ENCODE data around the gene PITHD1. TPM values are rescaled to one million over a fixed set of nuclear protein-coding genes. Genes with fewer than 3 reads are reported as not detected.
"Not testable (repeated sequence)": the region's sequence is repeated elsewhere in the genome, so short reads cannot be mapped to it uniquely, and the experiment has no call there.

Gene PITHD1
- total RNA-seq, 1 donor from 2014 or later, result 53.2 TPM

- Histone ChIP-seq H3K9me3 (ENCODE audit: control insufficient read depth in 3 of 3, low read length in 3 of 3) (no peaks in the 10 kb centered on the region), H3K27ac (ENCODE audit: low read depth, low read length) (peak within 1 kb of the TSS; percentile 54), H3K27me3 (ENCODE audit: control insufficient read depth in 3 of 3, insufficient read depth in 3 of 3, low read length in 3 of 3) (no peaks in the 10 kb centered on the region), H3K4me1 (ENCODE audit: control insufficient read depth in 3 of 3, insufficient read depth in 3 of 3, low read length in 3 of 3) (peaks cover 28 to 39% (median 33%) of the 10 kb centered on the region in 3 donors), H3K36me3 (ENCODE audit: control insufficient read depth in 3 of 3, insufficient read depth in 3 of 3, low read length in 3 of 3) (peaks cover 16 to 31% (median 22%) of the 10 kb centered on the region in 3 donors), H3K4me3 (ENCODE audit: low read length in 3 of 3) (peak within 1 kb of the TSS; percentile 92 to 95 (median 93)), H3K9ac (ENCODE audit: low read depth in 1 of 3, low read length in 3 of 3) (peak within 1 kb of the TSS; percentile 88 to 91 (median 91))
Observed at GRCh38 chr1:23790696-23791515, 12.7 kb downstream of the PITHD1 start, which contains the start of gene LYPLA2. LYPLA2 (plus strand) TSS chr1:23791145; CDS start chr1:23792683, 1,538 bp downstream.

GRCh38 chr1:23791516-23792047 is 13.4 kb downstream of the PITHD1 start:
- Histone ChIP-seq H3K4me3 (ENCODE audit: low read length in 3 of 3) (peak overlapping the region; percentile 92 to 95 (median 93)), H3K4me1 (ENCODE audit: control insufficient read depth in 3 of 3, insufficient read depth in 3 of 3, low read length in 3 of 3) (peaks cover 28 to 39% (median 33%) of the 10 kb centered on the region in 3 donors), H3K27me3 (ENCODE audit: control insufficient read depth in 3 of 3, insufficient read depth in 3 of 3, low read length in 3 of 3) (no peaks in the 10 kb centered on the region), H3K9me3 (ENCODE audit: control insufficient read depth in 3 of 3, low read length in 3 of 3) (no peaks in the 10 kb centered on the region), H3K9ac (ENCODE audit: low read depth in 1 of 3, low read length in 3 of 3) (peak overlapping the region; percentile 88 to 91 (median 91)), H3K27ac (ENCODE audit: low read depth, low read length) (peak overlapping the region; percentile 54), H3K36me3 (ENCODE audit: control insufficient read depth in 3 of 3, insufficient read depth in 3 of 3, low read length in 3 of 3) (peaks cover 17 to 28% (median 22%) of the 10 kb centered on the region in 3 donors)

DNA sequence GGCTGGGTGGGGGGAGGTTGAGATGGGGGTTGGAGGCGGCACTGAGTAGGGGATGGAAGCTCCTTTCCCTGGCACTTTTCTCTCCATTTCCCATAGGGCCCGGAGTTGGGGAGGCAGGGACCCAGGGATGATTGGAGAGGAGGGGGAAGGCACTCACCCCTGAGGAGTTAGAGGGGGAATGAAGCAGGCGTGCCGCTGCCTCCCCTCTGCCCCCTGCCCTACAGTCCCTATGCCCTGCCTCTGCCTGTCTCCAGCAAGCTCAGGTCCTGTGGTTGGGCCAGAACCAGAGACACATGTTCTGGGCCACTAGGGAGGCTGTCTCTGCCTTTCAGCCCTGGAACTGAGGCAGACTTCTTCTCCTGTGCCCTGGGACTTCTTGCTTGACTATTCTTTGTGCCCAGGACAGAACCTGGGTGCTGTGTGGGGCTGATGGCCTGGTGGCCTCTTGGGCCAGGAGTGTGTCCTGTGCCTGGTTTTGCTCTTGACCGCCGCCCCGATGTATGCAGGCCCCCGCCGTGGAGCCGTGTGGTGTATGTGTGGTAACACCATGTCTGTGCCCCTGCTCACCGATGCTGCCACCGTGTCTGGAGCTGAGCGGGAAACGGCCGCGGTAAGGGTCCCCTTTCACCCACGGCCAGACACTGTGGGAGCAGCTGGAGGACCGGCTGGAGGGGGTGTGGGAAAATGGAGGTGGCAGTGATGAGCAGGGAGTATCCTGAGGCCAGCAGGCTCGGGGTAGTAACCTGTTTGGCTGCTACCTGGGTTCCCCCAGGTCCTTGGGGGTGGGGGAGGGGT is 14.1 kb downstream of the PITHD1 start:
- H3K27ac ChIP-seq (ENCODE audit: low read depth, low read length), result no peak overlapping the region

GRCh38 chr1:23793018-23793781 is 15.0 kb downstream of the PITHD1 start:
- peaks cover 18 to 19% (median 19%) of the 10 kb centered on the region in 3 donors for H3K36me3 ChIP-seq (ENCODE audit: control insufficient read depth in 3 of 3, insufficient read depth in 3 of 3, low read length in 3 of 3)
- H3K4me1 ChIP-seq (ENCODE audit: control insufficient read depth in 3 of 3, insufficient read depth in 3 of 3, low read length in 3 of 3), result peaks cover 28 to 37% (median 31%) of the 10 kb centered on the region in 3 donors
- no peak overlapping the region for H3K4me3 ChIP-seq (ENCODE audit: low read length in 3 of 3)
- peak overlapping the region in 2 of 3 donors; percentile 16 to 40 for H3K9ac ChIP-seq (ENCODE audit: low read depth in 1 of 3, low read length in 3 of 3)
- no peaks in the 10 kb centered on the region for H3K27me3 ChIP-seq (ENCODE audit: control insufficient read depth in 3 of 3, insufficient read depth in 3 of 3, low read length in 3 of 3)
- no peak overlapping the region for H3K27ac ChIP-seq (ENCODE audit: low read depth, low read length)
- H3K9me3 ChIP-seq (ENCODE audit: control insufficient read depth in 3 of 3, low read length in 3 of 3), result no peaks in the 10 kb centered on the region

More for the DNA sequence above, 14.1 kb downstream of the PITHD1 start:
- no peaks in the 10 kb centered on the region for H3K9me3 ChIP-seq (ENCODE audit: control insufficient read depth in 3 of 3, low read length in 3 of 3)
- H3K9ac ChIP-seq (ENCODE audit: low read depth in 1 of 3, low read length in 3 of 3), result peak overlapping the region; percentile 16 to 70 (median 66)
- H3K36me3 ChIP-seq (ENCODE audit: control insufficient read depth in 3 of 3, insufficient read depth in 3 of 3, low read length in 3 of 3), result peaks cover 17 to 24% (median 20%) of the 10 kb centered on the region in 3 donors
- peak overlapping the region; percentile 30 to 58 (median 35) for H3K4me3 ChIP-seq (ENCODE audit: low read length in 3 of 3)
- H3K27me3 ChIP-seq (ENCODE audit: control insufficient read depth in 3 of 3, insufficient read depth in 3 of 3, low read length in 3 of 3), result no peaks in the 10 kb centered on the region
- peaks cover 28 to 37% (median 32%) of the 10 kb centered on the region in 3 donors for H3K4me1 ChIP-seq (ENCODE audit: control insufficient read depth in 3 of 3, insufficient read depth in 3 of 3, low read length in 3 of 3)

DNA sequence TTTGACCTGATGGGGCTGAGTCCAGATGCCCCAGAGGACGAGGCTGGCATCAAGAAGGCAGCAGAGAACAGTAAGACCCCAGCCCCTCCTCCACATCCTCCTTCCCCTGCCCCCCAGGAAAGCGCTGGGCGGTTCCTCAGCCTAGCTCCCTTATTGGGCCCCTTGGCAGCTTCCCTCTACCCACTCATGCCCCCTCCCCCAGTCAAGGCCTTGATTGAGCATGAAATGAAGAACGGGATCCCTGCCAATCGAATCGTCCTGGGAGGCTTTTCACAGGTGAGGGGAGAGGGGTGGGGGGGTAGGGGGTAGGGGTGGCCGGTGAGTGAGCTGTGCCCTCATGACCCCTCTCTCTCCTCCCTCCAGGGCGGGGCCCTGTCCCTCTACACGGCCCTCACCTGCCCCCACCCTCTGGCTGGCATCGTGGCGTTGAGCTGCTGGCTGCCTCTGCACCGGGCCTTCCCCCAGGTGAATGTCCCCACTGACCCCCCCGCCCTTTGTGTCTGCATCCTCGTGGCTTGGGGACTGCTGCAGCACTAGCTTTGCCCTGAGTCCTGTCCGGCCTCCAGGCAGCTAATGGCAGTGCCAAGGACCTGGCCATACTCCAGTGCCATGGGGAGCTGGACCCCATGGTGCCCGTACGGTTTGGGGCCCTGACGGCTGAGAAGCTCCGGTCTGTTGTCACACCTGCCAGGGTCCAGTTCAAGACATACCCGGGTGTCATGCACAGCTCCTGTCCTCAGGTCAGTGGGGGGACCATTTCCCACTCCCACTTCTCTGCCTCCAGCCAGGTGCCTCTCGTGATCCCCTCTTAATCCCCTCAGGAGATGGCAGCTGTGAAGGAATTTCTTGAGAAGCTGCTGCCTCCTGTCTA is 15.9 kb downstream of the PITHD1 start:
- no peak overlapping the region for H3K27ac ChIP-seq (ENCODE audit: low read depth, low read length)
- H3K4me3 ChIP-seq (ENCODE audit: low read length in 3 of 3), result no peak overlapping the region
- H3K4me1 ChIP-seq (ENCODE audit: control insufficient read depth in 3 of 3, insufficient read depth in 3 of 3, low read length in 3 of 3), result peaks cover 32 to 46% (median 36%) of the 10 kb centered on the region in 3 donors
- H3K9ac ChIP-seq (ENCODE audit: low read depth in 1 of 3, low read length in 3 of 3), result no peak overlapping the region
- no peaks in the 10 kb centered on the region for H3K9me3 ChIP-seq (ENCODE audit: control insufficient read depth in 3 of 3, low read length in 3 of 3)
- peaks cover 16 to 19% (median 17%) of the 10 kb centered on the region in 3 donors for H3K36me3 ChIP-seq (ENCODE audit: control insufficient read depth in 3 of 3, insufficient read depth in 3 of 3, low read length in 3 of 3)
- H3K27me3 ChIP-seq (ENCODE audit: control insufficient read depth in 3 of 3, insufficient read depth in 3 of 3, low read length in 3 of 3), result no peaks in the 10 kb centered on the region

GRCh38 chr1:23794732-23795182 is 16.5 kb downstream of the PITHD1 start:
- not testable (repeated sequence) for H3K4me3 ChIP-seq (ENCODE audit: low read length in 3 of 3); H3K27ac ChIP-seq (ENCODE audit: low read depth, low read length); H3K9ac ChIP-seq (ENCODE audit: low read depth in 1 of 3, low read length in 3 of 3); H3K9me3 ChIP-seq (ENCODE audit: control insufficient read depth in 3 of 3, low read length in 3 of 3); H3K27me3 ChIP-seq (ENCODE audit: control insufficient read depth in 3 of 3, insufficient read depth in 3 of 3, low read length in 3 of 3)
- peaks cover 37 to 53% (median 43%) of the 10 kb centered on the region in 3 donors for H3K4me1 ChIP-seq (ENCODE audit: control insufficient read depth in 3 of 3, insufficient read depth in 3 of 3, low read length in 3 of 3)
- peaks cover 15 to 19% (median 17%) of the 10 kb centered on the region in 3 donors for H3K36me3 ChIP-seq (ENCODE audit: control insufficient read depth in 3 of 3, insufficient read depth in 3 of 3, low read length in 3 of 3)

DNA sequence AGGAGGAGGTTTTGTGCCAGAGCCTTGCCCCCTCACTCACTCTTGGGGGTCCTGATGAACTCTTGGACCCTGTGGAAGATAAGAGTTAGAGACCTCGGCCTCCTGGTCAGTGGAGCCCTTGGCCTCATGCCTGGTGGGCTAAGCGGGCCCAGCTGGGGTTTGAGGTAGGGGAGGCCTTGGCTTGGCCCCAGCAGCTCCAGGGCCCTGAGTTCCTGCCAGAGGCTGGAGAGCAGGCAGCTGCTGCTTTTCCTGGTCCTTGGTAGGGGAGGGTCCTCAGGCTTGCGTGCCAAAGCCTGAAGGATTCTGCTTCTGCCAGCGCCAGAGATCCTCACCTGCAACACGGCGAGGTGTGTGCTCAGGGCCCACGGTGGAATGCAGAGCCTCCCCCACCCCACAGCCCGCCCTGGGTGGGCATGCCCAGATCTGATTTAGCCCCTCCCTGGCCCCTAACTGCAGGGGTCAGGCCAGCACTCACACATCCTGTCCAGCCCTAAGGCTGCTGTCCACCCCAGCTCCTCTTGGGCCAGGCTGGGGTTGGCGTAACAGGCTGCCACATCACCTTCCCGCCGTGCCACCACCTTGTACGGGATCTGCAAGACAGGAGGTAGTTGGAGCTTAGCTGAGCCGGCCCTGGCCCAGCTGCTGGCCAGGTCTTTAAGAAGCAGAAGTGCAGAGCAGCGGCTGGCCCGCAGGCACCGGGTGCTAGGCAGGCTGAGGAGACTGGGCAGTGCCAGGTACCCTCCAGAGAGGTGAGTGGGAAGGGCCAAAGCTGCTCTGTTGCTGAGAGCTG is 17.7 kb downstream of the PITHD1 start:
- Histone ChIP-seq H3K9me3 (ENCODE audit: control insufficient read depth in 3 of 3, low read length in 3 of 3) (no peaks in the 10 kb centered on the region), H3K36me3 (ENCODE audit: control insufficient read depth in 3 of 3, insufficient read depth in 3 of 3, low read length in 3 of 3) (peaks cover 15 to 19% (median 17%) of the 10 kb centered on the region in 3 donors), H3K27ac (ENCODE audit: low read depth, low read length) (no peak overlapping the region), H3K9ac (ENCODE audit: low read depth in 1 of 3, low read length in 3 of 3) (no peak overlapping the region), H3K4me1 (ENCODE audit: control insufficient read depth in 3 of 3, insufficient read depth in 3 of 3, low read length in 3 of 3) (peaks cover 33 to 46% (median 37%) of the 10 kb centered on the region in 3 donors), H3K27me3 (ENCODE audit: control insufficient read depth in 3 of 3, insufficient read depth in 3 of 3, low read length in 3 of 3) (no peaks in the 10 kb centered on the region), H3K4me3 (ENCODE audit: low read length in 3 of 3) (no peak overlapping the region)

Data from skeletal muscle tissue (tissue), 4 donors.